C4-2B (cell line): ENCODE data around the gene KCNAB1.

Experiments used
- ZFX ChIP-seq: fragments of 450-650 bp; IDR thresholded peaks from 2 replicates; pipeline ENCODE4 v1.6.1; 2017
- TF ChIP-seq, protein P1 (sequence below): fragments of 450-650 bp; conservative IDR thresholded peaks from 2 replicates; pipeline ENCODE4 v1.5.1; 2017; ENCODE audit warnings: mild to moderate bottlenecking

DNA sequence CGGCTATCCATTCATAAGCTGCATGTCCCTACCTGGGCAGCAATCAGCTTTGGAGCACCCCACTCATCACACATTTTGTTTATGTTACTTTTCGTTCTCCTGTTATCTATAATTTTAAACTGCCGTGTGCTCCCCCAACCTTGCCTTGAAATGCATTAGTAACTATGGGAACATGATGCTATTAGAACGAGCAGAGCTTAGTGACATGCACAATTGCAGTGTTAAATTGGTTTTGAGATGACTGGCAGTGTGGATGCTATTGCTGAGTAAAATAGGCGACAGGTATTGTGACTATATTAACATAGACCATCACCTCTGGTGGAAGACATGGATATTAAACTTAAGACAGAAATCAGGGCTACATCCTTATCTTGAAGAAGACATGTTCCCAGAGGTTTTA lies 191.6 kb downstream of the KCNAB1 start:
- TF ChIP-seq, protein P1, sequence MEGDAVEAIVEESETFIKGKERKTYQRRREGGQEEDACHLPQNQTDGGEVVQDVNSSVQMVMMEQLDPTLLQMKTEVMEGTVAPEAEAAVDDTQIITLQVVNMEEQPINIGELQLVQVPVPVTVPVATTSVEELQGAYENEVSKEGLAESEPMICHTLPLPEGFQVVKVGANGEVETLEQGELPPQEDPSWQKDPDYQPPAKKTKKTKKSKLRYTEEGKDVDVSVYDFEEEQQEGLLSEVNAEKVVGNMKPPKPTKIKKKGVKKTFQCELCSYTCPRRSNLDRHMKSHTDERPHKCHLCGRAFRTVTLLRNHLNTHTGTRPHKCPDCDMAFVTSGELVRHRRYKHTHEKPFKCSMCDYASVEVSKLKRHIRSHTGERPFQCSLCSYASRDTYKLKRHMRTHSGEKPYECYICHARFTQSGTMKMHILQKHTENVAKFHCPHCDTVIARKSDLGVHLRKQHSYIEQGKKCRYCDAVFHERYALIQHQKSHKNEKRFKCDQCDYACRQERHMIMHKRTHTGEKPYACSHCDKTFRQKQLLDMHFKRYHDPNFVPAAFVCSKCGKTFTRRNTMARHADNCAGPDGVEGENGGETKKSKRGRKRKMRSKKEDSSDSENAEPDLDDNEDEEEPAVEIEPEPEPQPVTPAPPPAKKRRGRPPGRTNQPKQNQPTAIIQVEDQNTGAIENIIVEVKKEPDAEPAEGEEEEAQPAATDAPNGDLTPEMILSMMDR: no peak
- TF ChIP-seq ZFX: no peak
